Measurements from ENCODE around the gene CCDC158. TPM values are rescaled to one million over a fixed set of nuclear protein-coding genes. Genes with fewer than 3 reads are reported as not detected.
"Not testable (repeated sequence)": the region's sequence is repeated elsewhere in the genome, so short reads cannot be mapped to it uniquely, and the experiment has no call there.

The CCDC158 gene
- total RNA-seq, 1 donor from 2014 or later: 0.74 TPM

DNA sequence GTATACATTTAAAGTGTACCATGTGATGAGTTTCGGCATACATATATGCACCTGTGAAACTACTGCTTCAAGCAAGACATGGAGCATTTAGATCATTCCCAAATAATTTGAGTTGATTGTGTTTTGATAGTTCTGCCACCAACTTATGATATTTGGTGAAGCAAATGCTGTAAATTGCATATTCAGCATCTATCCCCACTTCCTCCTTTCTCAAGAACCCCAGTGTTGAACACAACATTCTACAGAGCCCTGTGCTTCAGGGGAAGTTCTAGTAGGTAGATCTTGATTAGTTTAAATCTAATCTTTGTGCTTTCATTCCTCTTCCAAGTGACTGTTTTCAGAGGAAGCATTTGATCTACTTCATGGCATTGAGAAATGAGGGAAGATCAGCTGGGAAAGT, 8.7 kb upstream of the CCDC158 start:
- Histone ChIP-seq H3K4me3 (no peak overlapping the region), H3K36me3 (no peaks in the 10 kb centered on the region), H3K9me3 (no peaks in the 10 kb centered on the region), H3K27ac (no peak overlapping the region), H3K4me1 (no peaks in the 10 kb centered on the region), H3K27me3 (ENCODE audit: low read depth) (no peaks in the 10 kb centered on the region)
- intact Hi-C loops (cut with DNase I): loop anchor here (10.0 kb wide), 1 partner anchor 75 kb away; no protein-coding TSS in a partner anchor
- TF ChIP-seq, protein P1, sequence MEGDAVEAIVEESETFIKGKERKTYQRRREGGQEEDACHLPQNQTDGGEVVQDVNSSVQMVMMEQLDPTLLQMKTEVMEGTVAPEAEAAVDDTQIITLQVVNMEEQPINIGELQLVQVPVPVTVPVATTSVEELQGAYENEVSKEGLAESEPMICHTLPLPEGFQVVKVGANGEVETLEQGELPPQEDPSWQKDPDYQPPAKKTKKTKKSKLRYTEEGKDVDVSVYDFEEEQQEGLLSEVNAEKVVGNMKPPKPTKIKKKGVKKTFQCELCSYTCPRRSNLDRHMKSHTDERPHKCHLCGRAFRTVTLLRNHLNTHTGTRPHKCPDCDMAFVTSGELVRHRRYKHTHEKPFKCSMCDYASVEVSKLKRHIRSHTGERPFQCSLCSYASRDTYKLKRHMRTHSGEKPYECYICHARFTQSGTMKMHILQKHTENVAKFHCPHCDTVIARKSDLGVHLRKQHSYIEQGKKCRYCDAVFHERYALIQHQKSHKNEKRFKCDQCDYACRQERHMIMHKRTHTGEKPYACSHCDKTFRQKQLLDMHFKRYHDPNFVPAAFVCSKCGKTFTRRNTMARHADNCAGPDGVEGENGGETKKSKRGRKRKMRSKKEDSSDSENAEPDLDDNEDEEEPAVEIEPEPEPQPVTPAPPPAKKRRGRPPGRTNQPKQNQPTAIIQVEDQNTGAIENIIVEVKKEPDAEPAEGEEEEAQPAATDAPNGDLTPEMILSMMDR (IDR thresholded peaks at IDR 0.05): no peak
- DNase-seq (no peak), ATAC-seq (no peak)

DNA sequence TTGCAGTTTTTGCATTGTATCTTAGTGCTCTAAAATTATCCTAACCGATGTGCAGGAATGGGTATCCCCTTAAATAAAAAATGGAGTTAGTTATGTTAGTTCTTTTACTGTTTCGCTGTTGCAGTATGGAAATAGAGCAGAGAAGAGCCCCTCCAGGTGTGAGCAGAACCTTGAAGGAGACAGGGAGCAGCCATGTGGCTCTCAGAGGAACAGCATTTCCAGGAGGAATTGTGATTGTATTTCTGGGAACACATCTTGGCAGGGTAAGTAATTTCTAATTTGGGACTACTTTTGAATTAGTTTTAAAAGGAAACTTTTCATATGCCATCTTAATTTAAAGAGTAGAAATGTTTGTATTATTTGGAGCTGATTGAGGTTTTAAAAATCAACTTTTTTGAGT, 5.3 kb upstream of the CCDC158 start:
- Histone ChIP-seq H3K4me3 (no peak overlapping the region), H3K4me1 (peaks cover under 1% of the 10 kb centered on the region), H3K27me3 (ENCODE audit: low read depth) (peaks cover 2% of the 10 kb centered on the region), H3K36me3 (no peaks in the 10 kb centered on the region), H3K27ac (no peak overlapping the region), H3K9me3 (no peaks in the 10 kb centered on the region)
- DNase-seq (no peak), ATAC-seq (no peak)
- TF ChIP-seq, protein P1 (IDR thresholded peaks at IDR 0.05): no peak
- intact Hi-C loops (cut with DNase I): no loop called here

DNA sequence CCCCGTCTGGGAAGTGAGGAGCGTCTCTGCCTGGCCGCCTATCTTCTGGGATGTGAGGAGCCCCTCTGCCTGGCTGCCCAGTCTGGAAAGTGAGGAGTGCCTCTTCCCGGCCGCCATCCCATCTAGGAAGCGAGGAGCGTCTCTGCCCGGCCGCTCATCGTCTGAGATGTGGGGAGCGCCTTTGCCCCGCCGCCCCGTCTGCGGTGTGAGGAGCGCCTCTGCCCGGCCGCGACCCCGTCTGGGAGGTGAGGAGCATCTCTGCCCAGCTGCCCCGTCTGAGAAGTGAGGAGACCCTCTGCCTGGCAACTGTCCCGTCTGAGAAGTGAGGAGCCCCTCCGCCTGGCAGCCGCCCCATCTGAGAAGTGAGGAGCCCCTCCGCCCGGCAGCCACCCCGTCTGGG, 2.2 kb upstream of the CCDC158 start:
- H3K27ac ChIP-seq; H3K4me1 ChIP-seq; intact Hi-C loops (cut with DNase I); H3K36me3 ChIP-seq; ATAC-seq; H3K4me3 ChIP-seq; H3K9me3 ChIP-seq; H3K27me3 ChIP-seq (ENCODE audit: low read depth); DNase-seq: not testable (repeated sequence)

DNA sequence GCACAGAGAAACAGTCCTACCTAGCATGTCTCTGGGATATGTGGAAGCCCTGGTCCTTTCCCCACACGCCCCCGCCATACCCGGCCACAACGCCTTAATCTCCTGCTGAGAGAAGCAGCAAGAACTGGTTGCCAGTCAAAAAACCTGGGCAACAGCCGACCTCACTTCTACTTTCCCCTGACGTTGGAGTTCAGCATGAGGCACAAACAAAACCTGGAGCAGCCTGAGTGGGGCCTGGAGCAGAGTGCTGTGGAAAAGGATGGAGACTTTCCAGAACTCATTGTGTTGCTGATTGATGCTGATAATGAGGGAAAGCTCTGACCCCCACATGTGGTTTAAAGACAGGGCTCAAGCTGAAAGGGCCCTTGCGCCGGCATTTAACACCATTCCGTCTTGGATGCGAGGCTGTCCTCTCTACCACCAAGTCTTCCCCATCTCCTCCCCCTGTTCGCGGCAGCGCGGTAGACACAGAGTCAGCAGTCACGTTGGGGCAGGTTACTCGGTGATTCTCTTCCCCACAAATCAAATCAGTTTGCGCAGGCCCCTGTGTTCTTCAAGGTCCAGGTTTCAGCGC, 666 bp downstream of the CCDC158 start:
- Histone ChIP-seq H3K27me3 (ENCODE audit: low read depth) (peaks cover 7% of the 10 kb centered on the region), H3K4me3 (peak overlapping the region; percentile 58), H3K9me3 (no peaks in the 10 kb centered on the region), H3K4me1 (peaks cover 9% of the 10 kb centered on the region), H3K36me3 (no peaks in the 10 kb centered on the region), H3K27ac (no peak overlapping the region)
- no peak for DNase-seq
- TF ChIP-seq, protein P1 (IDR thresholded peaks at IDR 0.05): no peak
- intact Hi-C loops (cut with DNase I): no loop called here
- no peak for ATAC-seq

DNA sequence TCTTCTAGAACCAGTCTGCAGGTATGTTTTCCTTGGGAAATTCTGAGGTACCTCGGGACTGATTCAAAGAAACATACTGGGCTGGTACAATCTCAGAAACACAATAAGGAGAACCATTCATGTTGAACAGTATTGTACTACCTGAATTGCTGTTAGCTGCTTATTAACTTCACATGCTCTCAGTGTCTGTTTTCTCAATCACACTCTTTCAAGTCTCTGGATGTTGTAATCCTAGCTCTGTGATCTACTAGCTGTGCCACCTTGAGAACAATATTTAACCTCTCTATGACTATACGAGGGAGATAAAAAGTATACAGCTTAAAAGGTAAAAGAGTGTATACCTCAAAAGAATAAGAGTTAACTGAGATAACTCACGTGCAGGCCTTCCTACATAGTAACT, 10.3 kb downstream of the CCDC158 start:
- no peak overlapping the region for H3K4me3 ChIP-seq
- ATAC-seq (no peak), DNase-seq (no peak)
- no peaks in the 10 kb centered on the region for H3K9me3 ChIP-seq
- H3K4me1 ChIP-seq: no peaks in the 10 kb centered on the region
- H3K27me3 ChIP-seq (ENCODE audit: low read depth): no peaks in the 10 kb centered on the region
- TF ChIP-seq, protein P1 (IDR thresholded peaks at IDR 0.05): no peak
- intact Hi-C loops (cut with DNase I): no loop called here
- H3K36me3 ChIP-seq: no peaks in the 10 kb centered on the region
- H3K27ac ChIP-seq: no peak overlapping the region

DNA sequence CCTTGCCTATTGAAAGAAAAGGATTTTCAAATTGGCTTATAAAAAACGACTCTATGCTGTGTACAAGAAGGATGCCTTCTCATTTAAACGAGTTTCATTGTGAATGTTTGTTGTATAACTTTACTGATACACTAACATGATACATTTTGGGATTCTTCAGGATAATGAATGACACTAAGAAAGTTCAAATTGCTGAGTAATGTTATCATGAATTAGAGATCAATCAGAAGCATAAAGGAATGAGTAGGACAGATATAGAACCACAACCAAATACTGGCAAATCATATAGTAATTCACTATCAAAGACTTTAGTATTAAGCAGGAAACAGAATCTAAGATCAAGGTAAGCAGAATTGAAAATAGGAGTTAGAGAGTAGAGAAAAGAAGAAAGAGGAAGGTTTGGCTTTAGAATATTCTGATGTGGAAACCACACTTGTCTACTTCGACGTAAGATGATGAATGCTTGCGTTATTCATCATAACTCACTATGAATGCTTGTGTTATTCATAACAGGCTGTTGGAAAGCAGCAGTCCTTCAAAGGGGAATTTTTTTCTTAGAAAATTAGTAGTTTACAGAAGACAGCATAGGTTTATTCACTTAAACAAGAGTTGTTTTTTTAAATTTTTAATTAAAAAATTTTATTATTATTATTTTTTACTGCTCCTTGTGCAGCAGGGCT, 13.4 kb downstream of the CCDC158 start:
- ATAC-seq (no peak), DNase-seq (no peak)
- Histone ChIP-seq H3K4me1 (no peaks in the 10 kb centered on the region), H3K27ac (no peak overlapping the region), H3K27me3 (ENCODE audit: low read depth) (no peaks in the 10 kb centered on the region), H3K9me3 (no peaks in the 10 kb centered on the region), H3K4me3 (no peak overlapping the region), H3K36me3 (no peaks in the 10 kb centered on the region)
- intact Hi-C loops (cut with DNase I): no loop called here
- TF ChIP-seq, protein P1 (IDR thresholded peaks at IDR 0.05): no peak
